ENCODE measurements around the gene AMPH.
"Not testable (repeated sequence)": the region's sequence is repeated elsewhere in the genome, so short reads cannot be mapped to it uniquely, and the experiment has no call there.

- TF ChIP-seq CTCF (IDR thresholded peaks at IDR 0.05); RELA (CRISPR knock-in tag; IDR thresholded peaks at IDR 0.05; ENCODE audit: borderline replicate concordance); ZBTB43 (CRISPR knock-in tag; IDR thresholded peaks at IDR 0.05); MAX (CRISPR knock-in tag; IDR thresholded peaks at IDR 0.05); PREB (CRISPR knock-in tag; IDR thresholded peaks at IDR 0.05; ENCODE audit: borderline replicate concordance); ATF2 (CRISPR knock-in tag; IDR thresholded peaks at IDR 0.05; ENCODE audit: borderline replicate concordance, low read depth); E2F4 (CRISPR knock-in tag; IDR thresholded peaks at IDR 0.05; ENCODE audit: borderline replicate concordance, low read depth); ATF6 (CRISPR knock-in tag; IDR thresholded peaks at IDR 0.05); NFYB (CRISPR knock-in tag; conservative IDR thresholded peaks at IDR 0.05; ENCODE audit: low read depth): not testable (repeated sequence)
Measured at GRCh38 chr7:38353431-38353881, 277.7 kb downstream of the AMPH start.
